ENCODE results near the gene MED19. TPM values are rescaled to one million over a fixed set of nuclear protein-coding genes. Genes with fewer than 3 reads are reported as not detected.
"Not testable (repeated sequence)": the region's sequence is repeated elsewhere in the genome, so short reads cannot be mapped to it uniquely, and the experiment has no call there.

MED19 gene, protein sequence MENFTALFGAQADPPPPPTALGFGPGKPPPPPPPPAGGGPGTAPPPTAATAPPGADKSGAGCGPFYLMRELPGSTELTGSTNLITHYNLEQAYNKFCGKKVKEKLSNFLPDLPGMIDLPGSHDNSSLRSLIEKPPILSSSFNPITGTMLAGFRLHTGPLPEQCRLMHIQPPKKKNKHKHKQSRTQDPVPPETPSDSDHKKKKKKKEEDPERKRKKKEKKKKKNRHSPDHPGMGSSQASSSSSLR
- 22.1 and 24.2 TPM in 2 replicates for total RNA-seq (2014; rRNA removed; shearing (Covaris generic))

DNA sequence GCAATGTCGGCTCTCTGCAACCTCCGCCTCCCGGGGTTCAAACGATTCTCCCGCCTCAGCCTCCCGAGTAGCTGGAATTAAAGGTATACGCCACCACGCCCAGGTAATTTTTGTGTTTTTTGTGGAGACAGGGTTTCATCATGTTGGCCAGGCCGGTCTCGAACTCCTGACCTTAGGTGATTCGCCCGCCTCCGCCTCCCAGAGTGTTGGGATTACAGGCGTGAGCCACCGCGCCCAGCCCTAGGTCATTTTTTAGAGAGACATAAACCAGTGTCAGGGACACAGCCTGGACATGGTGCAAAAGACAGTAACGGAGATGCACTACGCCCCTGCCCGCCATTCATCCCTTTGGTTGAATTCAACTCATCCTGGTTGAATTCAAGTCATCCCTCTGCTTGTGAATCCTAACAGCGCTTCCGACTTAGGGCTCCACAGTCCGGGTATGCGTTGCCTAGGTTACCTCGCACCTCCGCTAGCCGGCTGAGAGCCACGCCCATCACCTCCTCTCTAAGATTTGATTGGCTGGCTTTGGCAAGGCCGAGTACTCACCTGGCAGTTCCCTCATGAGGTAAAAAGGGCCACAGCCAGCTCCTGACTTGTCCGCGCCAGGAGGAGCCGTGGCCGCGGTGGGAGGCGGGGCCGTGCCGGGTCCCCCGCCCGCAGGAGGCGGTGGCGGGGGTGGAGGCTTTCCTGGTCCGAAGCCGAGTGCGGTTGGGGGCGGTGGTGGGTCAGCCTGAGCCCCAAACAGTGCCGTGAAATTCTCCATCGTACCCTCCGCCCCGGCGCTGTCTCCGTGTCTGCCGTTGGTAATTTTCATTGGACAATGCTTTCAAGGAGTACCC is at the start of gene MED19:
TSS of gene MED19 (minus strand) at position 802 of the 842 bp plus-strand sequence. CDS start at position 766, 36 bp downstream.
- DNase-seq (ENCODE audit: low read depth), result peak; percentile 83

GRCh38 chr11:57758174-57758573 is 46.2 kb upstream of the MED19 start:
- no peak for DNase-seq (ENCODE audit: low read depth)

GRCh38 chr11:57752954-57753353 is 40.9 kb upstream of the MED19 start:
- no peak for DNase-seq (ENCODE audit: low read depth)

DNA sequence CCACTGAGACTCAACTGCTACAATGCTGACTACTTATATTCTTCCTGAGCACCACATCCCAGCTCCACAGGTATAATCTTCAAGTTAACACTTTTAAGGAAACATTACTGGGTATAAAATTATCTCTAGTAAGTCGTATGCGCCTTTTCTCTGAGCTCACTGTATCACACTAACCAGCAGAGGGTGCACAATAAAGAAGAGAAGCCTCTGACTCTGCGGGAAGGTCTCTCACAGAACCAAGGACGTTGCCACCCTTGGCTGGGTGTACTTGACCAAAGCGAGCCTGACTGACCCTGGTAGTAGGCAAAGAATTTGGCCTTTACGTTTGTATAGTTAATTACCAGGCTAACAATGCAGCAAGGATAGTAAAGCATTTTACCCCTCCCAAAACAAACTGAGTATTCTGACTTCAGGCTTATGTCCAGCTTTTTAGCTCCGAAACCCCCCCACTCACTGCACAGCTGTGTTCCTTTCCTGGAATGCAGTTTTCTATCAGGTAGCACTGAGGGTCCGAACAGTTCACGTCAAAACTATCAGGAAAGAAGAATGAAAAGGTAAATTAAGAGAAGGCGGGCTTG is 39.8 kb upstream of the MED19 start, which contains the start of gene BTBD18:
TSS of gene BTBD18 (minus strand) at position 144 of the 578 bp plus-strand sequence. CDS start 631 bp downstream, outside the sequence.
- DNase-seq (ENCODE audit: low read depth), result peak; percentile 21

DNA sequence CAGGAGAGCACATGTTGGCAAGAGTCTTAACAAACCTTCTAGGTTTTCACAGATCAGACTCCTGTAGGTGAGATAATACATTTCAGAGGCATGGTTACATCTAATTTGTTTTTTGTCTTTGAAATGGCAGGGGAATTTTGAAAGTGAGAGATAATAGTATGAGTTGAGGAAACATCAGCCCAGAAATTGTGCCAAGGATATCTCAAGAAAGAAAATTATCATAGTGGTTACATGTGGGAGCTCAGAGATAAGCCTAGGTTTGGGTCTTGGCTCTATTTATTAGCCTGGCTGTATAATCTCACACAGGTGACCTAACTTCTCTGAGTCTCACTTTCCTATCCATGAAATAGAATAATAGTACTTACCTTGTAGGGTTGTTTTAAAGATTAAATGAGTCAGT is 39.2 kb upstream of the MED19 start:
- no peak for DNase-seq (ENCODE audit: low read depth)

DNA sequence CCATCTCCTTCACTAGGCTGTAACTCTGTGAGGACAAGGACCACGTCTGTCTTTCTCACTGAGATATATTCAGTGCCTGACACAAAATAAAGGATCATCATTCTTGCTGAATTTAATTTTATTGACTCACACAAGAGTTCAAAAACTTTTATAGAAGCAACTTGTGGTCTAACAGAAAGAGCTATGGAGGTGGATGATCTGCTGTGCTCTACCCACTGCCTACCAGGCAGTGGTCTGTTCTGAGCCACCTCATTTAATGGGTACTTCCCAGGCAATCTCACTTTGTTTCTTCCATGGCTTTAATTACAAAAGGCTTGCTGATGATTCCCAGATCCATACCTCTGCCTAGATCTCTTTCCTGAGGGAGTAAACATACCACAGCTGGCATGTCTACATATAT is 34.9 kb upstream of the MED19 start:
- no peak for DNase-seq (ENCODE audit: low read depth)

- DNase-seq (ENCODE audit: low read depth), result no peak
Measured at GRCh38 chr11:57745206-57745605, 33.2 kb upstream of the MED19 start.

DNA sequence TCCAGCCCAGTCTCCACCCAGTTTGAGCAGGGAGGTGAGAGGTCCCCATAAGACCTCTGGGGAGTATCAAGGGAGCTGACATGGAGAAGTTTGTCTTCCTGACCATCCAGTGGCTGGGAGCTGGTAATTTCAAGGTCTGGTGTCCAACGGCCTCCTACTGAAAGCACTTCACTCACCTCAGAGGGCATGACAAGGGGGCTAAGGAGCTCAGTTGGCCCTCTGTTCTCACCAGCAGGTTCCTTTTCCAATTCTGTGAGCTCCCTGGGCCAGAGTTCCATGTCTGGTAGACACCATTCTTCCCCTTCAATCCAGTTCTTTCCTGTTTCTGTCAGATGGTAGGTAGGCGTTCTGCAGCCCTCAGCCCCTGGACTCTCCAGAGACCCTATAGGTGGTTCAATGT is 32.3 kb upstream of the MED19 start:
- DNase-seq (ENCODE audit: low read depth), result no peak

DNA sequence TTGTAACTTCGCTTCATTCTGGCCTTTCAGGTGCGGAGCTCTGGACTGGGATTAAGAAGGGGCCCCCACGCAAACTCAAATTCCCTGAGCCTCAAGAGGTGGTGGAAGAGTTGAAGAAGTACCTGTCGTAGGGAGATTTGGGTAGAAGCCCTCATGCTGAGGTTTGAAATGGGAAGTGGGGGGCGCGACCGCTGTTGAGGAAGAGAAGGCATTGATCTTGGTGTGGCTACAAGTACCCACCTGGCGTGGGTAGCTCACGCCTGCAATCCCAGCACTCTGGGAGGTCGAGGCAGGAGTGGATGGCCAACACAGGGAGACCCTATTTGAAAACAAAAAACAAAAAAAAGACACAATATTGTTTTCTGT is 30.1 kb upstream of the MED19 start:
- DNase-seq (ENCODE audit: low read depth), result no peak

DNA sequence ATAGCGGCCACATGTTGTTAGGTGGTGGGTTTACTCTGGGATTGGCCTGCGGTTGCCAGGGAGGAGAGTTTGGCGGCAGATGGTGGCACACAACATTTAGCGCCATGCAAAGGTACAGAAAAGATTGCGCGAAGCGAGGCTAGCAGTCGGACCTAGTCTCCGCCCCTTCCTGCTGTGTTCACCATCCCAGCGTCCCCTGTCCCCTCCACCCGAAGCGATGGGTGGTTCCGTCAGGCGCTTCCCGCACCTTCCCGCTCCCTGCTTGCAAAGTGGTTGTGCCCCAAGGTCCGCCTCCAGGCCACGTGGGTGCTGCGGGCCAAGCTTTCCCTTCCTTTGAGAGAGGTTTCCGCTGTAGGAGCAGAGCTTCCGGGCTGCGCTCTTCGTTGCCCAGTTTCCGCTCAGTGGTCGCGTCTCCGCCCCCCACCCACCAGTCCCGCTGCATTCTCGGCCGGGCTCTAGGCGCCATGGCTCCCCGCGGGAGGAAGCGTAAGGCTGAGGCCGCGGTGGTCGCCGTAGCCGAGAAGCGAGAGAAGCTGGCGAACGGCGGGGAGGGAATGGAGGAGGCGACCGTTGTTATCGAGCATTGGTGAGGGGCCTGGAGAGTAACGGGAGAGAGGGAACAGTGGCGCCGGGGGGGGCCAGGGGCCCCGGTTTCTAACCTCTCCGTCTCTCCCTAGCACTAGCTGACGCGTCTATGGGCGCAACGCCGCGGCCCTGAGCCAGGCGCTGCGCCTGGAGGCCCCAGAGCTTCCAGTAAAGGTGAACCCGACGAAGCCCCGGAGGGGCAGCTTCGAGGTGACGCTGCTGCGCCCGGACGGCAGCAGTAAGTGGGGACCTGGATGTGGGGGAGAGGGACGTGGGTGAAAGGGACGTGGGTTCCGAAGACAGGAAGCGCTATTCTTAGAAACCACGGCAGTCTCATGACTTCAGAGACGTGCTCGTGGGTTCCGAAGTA is 29.4 kb upstream of the MED19 start, which contains the start of gene SELENOH:
TSS of gene SELENOH (plus strand) at position 360 of the 955 bp plus-strand sequence. CDS start at position 465, 105 bp downstream.
- DNase-seq (ENCODE audit: low read depth), result peak; percentile 99

- no peak for DNase-seq (ENCODE audit: low read depth)
Measured at GRCh38 chr11:57735619-57736298, 23.7 kb upstream of the MED19 start.

- no peak for DNase-seq (ENCODE audit: low read depth)
Measured at GRCh38 chr11:57732661-57733060, 20.6 kb upstream of the MED19 start.

GRCh38 chr11:57729479-57729878 is 17.5 kb upstream of the MED19 start:
- DNase-seq (ENCODE audit: low read depth), result no peak

- DNase-seq (ENCODE audit: low read depth), result no peak
Measured at GRCh38 chr11:57728829-57729228, 16.8 kb upstream of the MED19 start.

GRCh38 chr11:57727185-57727584 is 15.2 kb upstream of the MED19 start:
- no peak for DNase-seq (ENCODE audit: low read depth)

DNA sequence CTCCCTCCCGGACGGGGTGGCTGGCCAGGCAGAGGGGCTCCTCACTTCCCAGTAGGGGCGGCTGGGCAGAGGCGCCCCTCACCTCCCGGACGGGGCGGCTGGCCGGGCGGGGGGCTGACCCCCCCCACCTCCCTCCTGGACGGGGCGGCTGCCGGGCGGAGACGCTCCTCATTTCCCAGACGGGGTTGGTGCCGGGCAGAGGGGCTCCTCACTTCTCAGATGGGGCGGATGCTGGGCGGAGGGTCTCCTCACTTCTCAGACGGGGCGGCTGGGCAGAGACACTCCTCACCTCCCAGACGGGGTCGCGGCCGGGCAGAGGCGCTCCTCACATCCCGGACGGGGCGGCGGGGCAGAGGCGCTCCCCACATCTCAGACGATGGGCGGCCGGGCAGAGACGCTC is 4.7 kb upstream of the MED19 start:
- DNase-seq (ENCODE audit: low read depth), result not testable (repeated sequence)

DNA sequence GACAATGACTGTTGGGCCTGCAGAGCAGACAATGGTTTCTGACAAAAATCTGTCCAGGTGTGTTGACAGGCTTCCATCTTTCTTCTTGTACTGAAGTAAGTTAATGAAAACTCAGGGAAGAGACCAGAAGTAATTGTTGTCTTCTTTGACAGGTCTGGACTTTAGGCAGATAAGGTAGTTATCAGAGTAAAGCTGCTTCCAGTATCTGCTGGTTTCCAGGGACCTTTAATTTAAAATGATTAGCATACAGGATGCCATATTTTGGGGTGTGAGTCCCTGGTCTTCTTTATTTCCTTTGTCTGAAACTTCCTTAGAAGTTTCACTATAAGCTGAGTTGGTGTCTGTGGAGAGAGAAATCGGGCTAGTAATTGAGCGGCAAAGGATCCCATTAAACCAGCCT is 1.8 kb upstream of the MED19 start:
- no peak for DNase-seq (ENCODE audit: low read depth)

GRCh38 chr11:57712256-57713150 is 488 bp upstream of the MED19 start, which contains the start of gene TMX2:
Gene TMX2 (plus strand): TSS chr11:57712593. CDS start chr11:57712619, 26 bp downstream.
- DNase-seq (ENCODE audit: low read depth), result peak; percentile 96

DNA sequence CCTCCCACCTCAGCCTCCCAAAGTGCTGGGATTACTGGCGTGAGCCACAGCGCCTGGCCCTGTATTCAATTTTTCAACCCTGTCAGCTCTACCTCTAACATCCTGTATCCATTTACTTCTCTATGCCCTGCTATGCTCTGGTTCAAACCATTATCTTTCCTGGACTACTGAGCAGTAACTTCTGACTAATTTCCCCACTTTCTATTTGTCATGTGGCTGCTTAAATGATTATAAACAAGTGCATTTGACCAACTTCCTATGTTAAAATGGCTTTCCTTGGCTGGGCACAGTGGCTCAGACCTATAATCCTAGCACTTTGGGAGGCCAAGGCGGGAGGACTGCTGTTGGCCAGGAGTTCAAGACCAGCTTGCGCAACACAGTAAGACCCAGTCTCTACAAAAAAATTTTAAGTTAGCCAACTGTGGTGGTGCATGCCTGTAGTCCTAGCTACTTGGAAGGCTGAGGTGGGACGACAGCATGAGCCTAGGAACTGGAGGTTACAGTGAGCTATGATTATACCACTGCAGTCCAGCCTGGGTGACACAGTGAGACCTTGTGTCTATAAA is 2.1 kb downstream of the MED19 start:
- no peak for DNase-seq (ENCODE audit: low read depth)

Measured in Daoy (cell line).